Gastroesophageal sphincter (tissue), 3 donors: Measurements from ENCODE around the gene JUP.

ENCODE experiments used
- CTCF ChIP-seq, 4 experiments: fragments of 200-600 bp in 2 of 4; fragments of 450-650 bp in 2 of 4; sonication (generic) in 1 of 4; IDR thresholded peaks; one replicate each; pipeline ENCODE4 v1.5.1; 2017 to 2019; ENCODE audit warnings: antibody characterized with exemption in 4 of 4, mild to moderate bottlenecking in 2 of 4, moderate library complexity in 2 of 4
- EP300 ChIP-seq: sonication (generic); formaldehyde crosslinking; IDR thresholded peaks from one replicate; pipeline ENCODE4 v1.6.1; 2017; ENCODE audit warnings: antibody characterized with exemption, mild to moderate bottlenecking
- POLR2A ChIP-seq, 2 donors: fragments of 450-650 bp; IDR thresholded peaks; one replicate each; pipeline ENCODE4 v1.6.1; 2017; ENCODE audit warnings: antibody characterized with exemption in 2 of 2, mild to moderate bottlenecking in 2 of 2, moderate library complexity in 1 of 2
- POLR2AphosphoS5 ChIP-seq: sonication (generic); formaldehyde crosslinking; IDR thresholded peaks from one replicate; pipeline ENCODE4 v1.6.1; 2017; ENCODE audit warnings: antibody characterized with exemption

- no peak for TF ChIP-seq CTCF (IDR thresholded peaks at IDR 0.05)
- TF ChIP-seq EP300: no peak
- TF ChIP-seq POLR2AphosphoS5: no peak
- TF ChIP-seq POLR2A (IDR thresholded peaks at IDR 0.05): no peak
These were observed 49.4 kb downstream of the JUP start for GRCh38 chr17:41736983-41737679.
